Measurements from ENCODE around the gene RNF146. TPM values are rescaled to one million over a fixed set of nuclear protein-coding genes. Genes with fewer than 3 reads are reported as not detected.

Gene RNF146
- total and polyA plus RNA-seq, 4 donors = 30.4 to 89.4 (median 34.9) TPM

- TF ChIP-seq CTCF (IDR thresholded peaks at IDR 0.05; ENCODE audit: control extremely low read depth, extremely low read depth) = no peak
- H3K27ac ChIP-seq (ENCODE audit: low read depth in 1 of 2, low read length in 1 of 2) = no peak overlapping the region
- no peaks in the 10 kb centered on the region for H3K9me3 ChIP-seq (ENCODE audit: control insufficient read depth in 4 of 4, insufficient read depth in 3 of 4, low read length in 3 of 4)
- peaks cover 7 to 46% (median 19%) of the 10 kb centered on the region in 4 donors for H3K36me3 ChIP-seq (ENCODE audit: control insufficient read depth in 4 of 4, insufficient read depth in 4 of 4, low read length in 4 of 4)
- H3K4me3 ChIP-seq = no peak overlapping the region
- no peaks in the 10 kb centered on the region for H3K27me3 ChIP-seq (ENCODE audit: control insufficient read depth in 3 of 3, insufficient read depth in 3 of 3, low read length in 2 of 3)
- no peak for ATAC-seq (ENCODE audit: insufficient read depth, low FRiP score)
- no peak for DNase-seq
- H3K4me1 ChIP-seq (ENCODE audit: control insufficient read depth in 5 of 5, insufficient read depth in 5 of 5, low read length in 5 of 5) = peaks cover 0 to 3% (median 0%) of the 10 kb centered on the region in 5 donors
- no peak overlapping the region for H3K9ac ChIP-seq (ENCODE audit: insufficient read depth in 1 of 2, low read length in 2 of 2)
- 93 to 100% methylated on average over 1 of the region's 1 CpG for WGBS, 2 donors
Measured at GRCh38 chr6:127282184-127282583, 15.5 kb downstream of the RNF146 start.

GRCh38 chr6:127288705-127289104 is 22.0 kb downstream of the RNF146 start:
- Histone ChIP-seq H3K36me3 (ENCODE audit: control insufficient read depth in 4 of 4, insufficient read depth in 4 of 4, low read length in 4 of 4) (peaks cover 10 to 59% (median 18%) of the 10 kb centered on the region in 4 donors), H3K9me3 (ENCODE audit: control insufficient read depth in 4 of 4, insufficient read depth in 3 of 4, low read length in 3 of 4) (no peaks in the 10 kb centered on the region), H3K9ac (ENCODE audit: insufficient read depth in 1 of 2, low read length in 2 of 2) (no peak overlapping the region), H3K27me3 (ENCODE audit: control insufficient read depth in 3 of 3, insufficient read depth in 3 of 3, low read length in 2 of 3) (no peaks in the 10 kb centered on the region), H3K27ac (ENCODE audit: low read depth in 1 of 2, low read length in 1 of 2) (no peak overlapping the region), H3K4me3 (no peak overlapping the region), H3K4me1 (ENCODE audit: control insufficient read depth in 5 of 5, insufficient read depth in 5 of 5, low read length in 5 of 5) (peaks cover 0 to 10% (median 0%) of the 10 kb centered on the region in 5 donors)
- ATAC-seq (ENCODE audit: insufficient read depth, low FRiP score) = no peak
- no peak for TF ChIP-seq CTCF (IDR thresholded peaks at IDR 0.05; ENCODE audit: control extremely low read depth, extremely low read depth)
- DNase-seq = no peak

GRCh38 chr6:127289934-127290333 is 23.3 kb downstream of the RNF146 start:
- TF ChIP-seq CTCF (IDR thresholded peaks at IDR 0.05; ENCODE audit: control extremely low read depth, extremely low read depth) = no peak
- H3K4me1 ChIP-seq (ENCODE audit: control insufficient read depth in 5 of 5, insufficient read depth in 5 of 5, low read length in 5 of 5) = peaks cover 0 to 10% (median 0%) of the 10 kb centered on the region in 5 donors
- peaks cover 10 to 56% (median 16%) of the 10 kb centered on the region in 4 donors for H3K36me3 ChIP-seq (ENCODE audit: control insufficient read depth in 4 of 4, insufficient read depth in 4 of 4, low read length in 4 of 4)
- H3K9me3 ChIP-seq (ENCODE audit: control insufficient read depth in 4 of 4, insufficient read depth in 3 of 4, low read length in 3 of 4) = no peaks in the 10 kb centered on the region
- WGBS, 2 donors = 61 to 80% methylated on average over 5 of the region's 5 CpGs
- no peaks in the 10 kb centered on the region for H3K27me3 ChIP-seq (ENCODE audit: control insufficient read depth in 3 of 3, insufficient read depth in 3 of 3, low read length in 2 of 3)
- no peak overlapping the region for H3K4me3 ChIP-seq
- H3K27ac ChIP-seq (ENCODE audit: low read depth in 1 of 2, low read length in 1 of 2) = no peak overlapping the region
- ATAC-seq (ENCODE audit: insufficient read depth, low FRiP score) = peak; percentile 44
- no peak overlapping the region for H3K9ac ChIP-seq (ENCODE audit: insufficient read depth in 1 of 2, low read length in 2 of 2)
- DNase-seq = peak in 1 of 3 donors; percentile 30

Measured in lung (tissue), 12 donors.